Measurements from ENCODE around the gene RTN1.

DNA sequence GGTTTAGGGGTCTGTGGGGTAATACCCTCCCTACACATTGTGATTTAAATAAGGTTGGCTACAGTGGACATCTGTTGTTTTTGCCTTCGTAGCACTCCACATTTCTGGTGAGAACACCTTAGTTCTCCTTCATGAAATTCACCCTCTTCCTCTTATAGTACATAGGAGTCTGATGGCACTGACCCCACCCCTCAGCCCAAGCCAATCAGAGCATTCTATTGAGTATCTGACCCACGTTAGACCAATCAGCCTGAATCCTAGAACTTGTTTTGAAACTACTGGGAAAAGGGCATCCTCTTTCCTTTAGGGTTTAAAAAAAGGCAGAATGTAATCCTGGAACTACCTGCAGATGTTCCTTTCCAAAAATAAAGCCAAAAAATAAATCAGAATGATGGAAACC, 33.6 kb upstream of the RTN1 start:
- TF ChIP-seq EZH2 (IDR thresholded peaks at IDR 0.05; ENCODE audit: insufficient read depth, poor library complexity, severe bottlenecking) (no peak), EZH2phosphoT487 (IDR thresholded peaks at IDR 0.05; ENCODE audit: insufficient read depth, low read depth) (no peak)

Data from GM23248 (cell line).